ENCODE data around the gene DERA. TPM values are rescaled to one million over a fixed set of nuclear protein-coding genes. Genes with fewer than 3 reads are reported as not detected.

The DERA gene
- total and polyA plus RNA-seq, 2 of the 13 experiments (the other 11 are each of a cell fraction or from before 2014, with no cell fraction given), result 24.0 to 51.3 TPM

- in situ Hi-C loops (cut with HindIII; ENCODE audit: extremely low pct_ligation_motif_present, low pct_unique_long_range_greater_than_20kb) (no loop called here), intact Hi-C loops (cut with micrococcal nuclease; ENCODE audit: unreplicated experiment) (loop anchor here (2.0 kb wide), 1 partner anchor 57 kb away; no protein-coding TSS in a partner anchor)
- no peak overlapping the region for H3K4me3 ChIP-seq (replicated peaks in 1 of 3; ENCODE audit: insufficient read depth in 1 of 3, low read depth in 2 of 3, low read length in 3 of 3)
- no peak overlapping the region for H2AFZ ChIP-seq (ENCODE audit: low read length)
- ChIA-PET CTCF (ENCODE audit: low intra/inter-chr PET ratio, low total read pairs) (no interaction called here), POLR2A (no interaction called here)
- no peak overlapping the region for H3K9ac ChIP-seq (ENCODE audit: insufficient read depth, low read depth, low read length)
- no peaks in the 10 kb centered on the region for H3K27me3 ChIP-seq (ENCODE audit: control insufficient read depth in 1 of 2, insufficient read depth in 2 of 2, low read length in 2 of 2)
- FAIRE-seq (no peak), DNase-seq (ENCODE audit: low spot score) (no peak), ATAC-seq (no peak)
- H3K79me2 ChIP-seq (ENCODE audit: insufficient read depth, low read length), result no peaks in the 10 kb centered on the region
- H3K27ac ChIP-seq (ENCODE audit: extremely low read length, insufficient read depth, low read length), result no peak overlapping the region
- H3K9me3 ChIP-seq (ENCODE audit: low read length), result no peaks in the 10 kb centered on the region
- no peak overlapping the region for H3K4me2 ChIP-seq (ENCODE audit: low read depth, low read length)
- TF ChIP-seq, protein P1, sequence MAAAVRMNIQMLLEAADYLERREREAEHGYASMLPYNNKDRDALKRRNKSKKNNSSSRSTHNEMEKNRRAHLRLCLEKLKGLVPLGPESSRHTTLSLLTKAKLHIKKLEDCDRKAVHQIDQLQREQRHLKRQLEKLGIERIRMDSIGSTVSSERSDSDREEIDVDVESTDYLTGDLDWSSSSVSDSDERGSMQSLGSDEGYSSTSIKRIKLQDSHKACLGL (CRISPR knock-in tag; IDR thresholded peaks at IDR 0.05), result no peak
- TF ChIP-seq MAZ (IDR thresholded peaks at IDR 0.05; ENCODE audit: borderline replicate concordance, low read depth, low read length), result no peak
- TF ChIP-seq MAZ (CRISPR knock-in tag; IDR thresholded peaks at IDR 0.05; ENCODE audit: low read depth), result no peak
- no peak for TF ChIP-seq GATAD2A (CRISPR knock-in tag; IDR thresholded peaks at IDR 0.05)
- TF ChIP-seq MXI1 (IDR thresholded peaks at IDR 0.05; ENCODE audit: borderline replicate concordance, low read depth, low read length), result no peak
- TF ChIP-seq ZSCAN25 (CRISPR knock-in tag; IDR thresholded peaks at IDR 0.05), result no peak
- TF ChIP-seq MED1 (CRISPR knock-in tag; IDR thresholded peaks at IDR 0.05), result no peak
- no peak for TF ChIP-seq ZNF776 (CRISPR knock-in tag; IDR thresholded peaks at IDR 0.05)
- TF ChIP-seq, protein P2, sequence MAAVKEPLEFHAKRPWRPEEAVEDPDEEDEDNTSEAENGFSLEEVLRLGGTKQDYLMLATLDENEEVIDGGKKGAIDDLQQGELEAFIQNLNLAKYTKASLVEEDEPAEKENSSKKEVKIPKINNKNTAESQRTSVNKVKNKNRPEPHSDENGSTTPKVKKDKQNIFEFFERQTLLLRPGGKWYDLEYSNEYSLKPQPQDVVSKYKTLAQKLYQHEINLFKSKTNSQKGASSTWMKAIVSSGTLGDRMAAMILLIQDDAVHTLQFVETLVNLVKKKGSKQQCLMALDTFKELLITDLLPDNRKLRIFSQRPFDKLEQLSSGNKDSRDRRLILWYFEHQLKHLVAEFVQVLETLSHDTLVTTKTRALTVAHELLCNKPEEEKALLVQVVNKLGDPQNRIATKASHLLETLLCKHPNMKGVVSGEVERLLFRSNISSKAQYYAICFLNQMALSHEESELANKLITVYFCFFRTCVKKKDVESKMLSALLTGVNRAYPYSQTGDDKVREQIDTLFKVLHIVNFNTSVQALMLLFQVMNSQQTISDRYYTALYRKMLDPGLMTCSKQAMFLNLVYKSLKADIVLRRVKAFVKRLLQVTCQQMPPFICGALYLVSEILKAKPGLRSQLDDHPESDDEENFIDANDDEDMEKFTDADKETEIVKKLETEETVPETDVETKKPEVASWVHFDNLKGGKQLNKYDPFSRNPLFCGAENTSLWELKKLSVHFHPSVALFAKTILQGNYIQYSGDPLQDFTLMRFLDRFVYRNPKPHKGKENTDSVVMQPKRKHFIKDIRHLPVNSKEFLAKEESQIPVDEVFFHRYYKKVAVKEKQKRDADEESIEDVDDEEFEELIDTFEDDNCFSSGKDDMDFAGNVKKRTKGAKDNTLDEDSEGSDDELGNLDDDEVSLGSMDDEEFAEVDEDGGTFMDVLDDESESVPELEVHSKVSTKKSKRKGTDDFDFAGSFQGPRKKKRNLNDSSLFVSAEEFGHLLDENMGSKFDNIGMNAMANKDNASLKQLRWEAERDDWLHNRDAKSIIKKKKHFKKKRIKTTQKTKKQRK (IDR thresholded peaks at IDR 0.05; ENCODE audit: low read length), result no peak
- TF ChIP-seq ZBTB7A (CRISPR knock-in tag; IDR thresholded peaks at IDR 0.05), result no peak
- TF ChIP-seq, protein P3, sequence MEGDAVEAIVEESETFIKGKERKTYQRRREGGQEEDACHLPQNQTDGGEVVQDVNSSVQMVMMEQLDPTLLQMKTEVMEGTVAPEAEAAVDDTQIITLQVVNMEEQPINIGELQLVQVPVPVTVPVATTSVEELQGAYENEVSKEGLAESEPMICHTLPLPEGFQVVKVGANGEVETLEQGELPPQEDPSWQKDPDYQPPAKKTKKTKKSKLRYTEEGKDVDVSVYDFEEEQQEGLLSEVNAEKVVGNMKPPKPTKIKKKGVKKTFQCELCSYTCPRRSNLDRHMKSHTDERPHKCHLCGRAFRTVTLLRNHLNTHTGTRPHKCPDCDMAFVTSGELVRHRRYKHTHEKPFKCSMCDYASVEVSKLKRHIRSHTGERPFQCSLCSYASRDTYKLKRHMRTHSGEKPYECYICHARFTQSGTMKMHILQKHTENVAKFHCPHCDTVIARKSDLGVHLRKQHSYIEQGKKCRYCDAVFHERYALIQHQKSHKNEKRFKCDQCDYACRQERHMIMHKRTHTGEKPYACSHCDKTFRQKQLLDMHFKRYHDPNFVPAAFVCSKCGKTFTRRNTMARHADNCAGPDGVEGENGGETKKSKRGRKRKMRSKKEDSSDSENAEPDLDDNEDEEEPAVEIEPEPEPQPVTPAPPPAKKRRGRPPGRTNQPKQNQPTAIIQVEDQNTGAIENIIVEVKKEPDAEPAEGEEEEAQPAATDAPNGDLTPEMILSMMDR (CRISPR knock-in tag; IDR thresholded peaks at IDR 0.05), result no peak
- TF ChIP-seq KDM5A (IDR thresholded peaks at IDR 0.05; ENCODE audit: borderline replicate concordance, low read length), result no peak
- TF ChIP-seq, protein P4, sequence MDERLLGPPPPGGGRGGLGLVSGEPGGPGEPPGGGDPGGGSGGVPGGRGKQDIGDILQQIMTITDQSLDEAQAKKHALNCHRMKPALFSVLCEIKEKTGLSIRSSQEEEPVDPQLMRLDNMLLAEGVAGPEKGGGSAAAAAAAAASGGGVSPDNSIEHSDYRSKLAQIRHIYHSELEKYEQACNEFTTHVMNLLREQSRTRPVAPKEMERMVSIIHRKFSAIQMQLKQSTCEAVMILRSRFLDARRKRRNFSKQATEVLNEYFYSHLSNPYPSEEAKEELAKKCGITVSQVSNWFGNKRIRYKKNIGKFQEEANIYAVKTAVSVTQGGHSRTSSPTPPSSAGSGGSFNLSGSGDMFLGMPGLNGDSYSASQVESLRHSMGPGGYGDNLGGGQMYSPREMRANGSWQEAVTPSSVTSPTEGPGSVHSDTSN (CRISPR knock-in tag; IDR thresholded peaks at IDR 0.05), result no peak
- TF ChIP-seq ZBED4 (CRISPR knock-in tag; IDR thresholded peaks at IDR 0.05; ENCODE audit: borderline replicate concordance), result no peak
- H3K36me3 ChIP-seq (replicated peaks in 1 of 2; ENCODE audit: control insufficient read depth in 1 of 2, insufficient read depth in 2 of 2, low read length in 2 of 2), result peaks cover 0 to 6% of the 10 kb centered on the region in 2 experiments; a peak in 2 of 5 replicates
- BruUV-seq (replicated peaks), result no TSS peak
- no peaks in the 10 kb centered on the region for H4K20me1 ChIP-seq (ENCODE audit: insufficient read depth, low read length)
- WGBS (ENCODE audit: low lambda C conversion rate), result 91% methylated on average over 3 of the region's 3 CpGs
- H3K4me1 ChIP-seq (ENCODE audit: insufficient read depth, low read length), result peaks cover 8% of the 10 kb centered on the region
Measured at GRCh38 chr12:16003460-16003859, 92.3 kb downstream of the DERA start.

Measured in HepG2 (cell line).